BJ (cell line): Measurements from ENCODE around the gene MAN1B1. TPM values are rescaled to one million over a fixed set of nuclear protein-coding genes. Genes with fewer than 3 reads are reported as not detected.
A peak's percentile ranks its signal among the peaks of the same experiment; 100 is the strongest.

ENCODE experiments used
- CTCF ChIA-PET: fragments of 350-600 bp; formaldehyde crosslinking; extraction: SDS; loops from one replicate; lab custom pipeline; 2021; ENCODE audit warnings: antibody characterized with exemption, inconsistent platforms; lab: Yijun Ruan, JAX
- POLR2A ChIA-PET: fragments of 300-600 bp; sonication (Branson Sonifier 250); formaldehyde crosslinking; extraction: SDS; loops from one replicate; lab custom pipeline; 2021; ENCODE audit warnings: antibody characterized with exemption; lab: Charles Lee
- DNase-seq: peaks from one replicate; pipeline ENCODE4 v3.0.0-alpha.2; 2011; ENCODE audit warnings: low read depth
- H3K27me3 ChIP-seq: 2 replicates; pipeline ENCODE4 v1.6.0; 2011; ENCODE audit warnings: low read length; ENCODE audit not compliant: control insufficient read depth, insufficient read depth
- H3K36me3 ChIP-seq: 2 replicates; pipeline ENCODE4 v1.5.1; 2011; ENCODE audit warnings: low read length; ENCODE audit not compliant: control insufficient read depth, insufficient read depth
- H3K4me3 ChIP-seq: 2 replicates; pipeline ENCODE4 v1.5.1; 2011; ENCODE audit warnings: low read depth, mild to moderate bottlenecking, control low read depth, low read length
- CTCF ChIP-seq: IDR thresholded peaks from 2 replicates; pipeline ENCODE4 v1.5.1; 2011; ENCODE audit warnings: low read depth, mild to moderate bottlenecking, control low read depth, inconsistent platforms, low read length, moderate library complexity; ENCODE audit not compliant: insufficient read depth
- polyA plus RNA-seq: library from polyadenylated mRNA; depleted of rRNA; stranded (reverse); fragments of >200 nt; gene quantifications from 2 replicates; pipeline ENCODE4 v1.2.3, GENCODE V29; 2011

Gene MAN1B1
- polyA plus RNA-seq, 1 experiment = 80.0 TPM

GRCh38 chr9:137082925-137083290, 3.9 kb upstream of the MAN1B1 start:
- peaks cover 29% of the 10 kb centered on the region for H3K36me3 ChIP-seq
- TF ChIP-seq CTCF = no peak
- DNase-seq = no peak
- no peak overlapping the region for H3K4me3 ChIP-seq
- POLR2A ChIA-PET = no interaction called here
- H3K27me3 ChIP-seq = no peaks in the 10 kb centered on the region
- CTCF ChIA-PET = interaction anchor here (0.9 to 1.7 kb wide), 4 partner anchors 11 to 145 kb away, joined by 3 to 9 read pairs (median 4); partner anchors contain the start of gene RNF224

- H3K36me3 ChIP-seq = peaks cover 29% of the 10 kb centered on the region
- no peak overlapping the region for H3K4me3 ChIP-seq
- no peaks in the 10 kb centered on the region for H3K27me3 ChIP-seq
- no peak for TF ChIP-seq CTCF
- ChIA-PET CTCF (interaction anchor here (0.6 to 1.7 kb wide), 7 partner anchors 12 to 213 kb away, joined by 3 to 9 read pairs (median 4); partner anchors contain the start of genes RNF224 and SAPCD2), POLR2A (no interaction called here)
- peak; percentile 80 for DNase-seq
These were observed 3.3 kb upstream of the MAN1B1 start for GRCh38 chr9:137083394-137084004.

- CTCF ChIA-PET = interaction anchor here (1.2 kb wide), 1 partner anchor 14 kb away, joined by 3 read pairs; the partner anchor contains the start of gene SAPCD2
- POLR2A ChIA-PET = interaction anchor here (0.6 kb wide), 1 partner anchor 36 kb away, joined by 4 read pairs; no protein-coding TSS in a partner anchor
- Histone ChIP-seq H3K36me3 (peaks cover 24% of the 10 kb centered on the region), H3K27me3 (no peaks in the 10 kb centered on the region), H3K4me3 (no peak overlapping the region)
- DNase-seq = no peak
- no peak for TF ChIP-seq CTCF
These were observed 2.3 kb upstream of the MAN1B1 start for GRCh38 chr9:137084526-137084925.

GRCh38 chr9:137085920-137086530, 760 bp upstream of the MAN1B1 start:
- ChIA-PET CTCF (interaction anchor here (0.8 to 3.3 kb wide), 7 partner anchors 10 to 149 kb away, joined by 3 to 10 read pairs (median 7); partner anchors contain the start of genes NPDC1 and SAPCD2), POLR2A (no interaction called here)
- DNase-seq = no peak
- Histone ChIP-seq H3K27me3 (no peaks in the 10 kb centered on the region), H3K36me3 (peaks cover 18% of the 10 kb centered on the region), H3K4me3 (peak overlapping the region; percentile 64)
- TF ChIP-seq CTCF = no peak

GRCh38 chr9:137087409-137087925, 682 bp downstream of the MAN1B1 start:
- Histone ChIP-seq H3K36me3 (peaks cover 10% of the 10 kb centered on the region), H3K4me3 (peak overlapping the region; percentile 64), H3K27me3 (no peaks in the 10 kb centered on the region)
- TF ChIP-seq CTCF = no peak
- ChIA-PET CTCF (interaction anchor here (1.1 to 3.3 kb wide), 6 partner anchors 9 to 58 kb away, joined by 3 to 10 read pairs (median 7); partner anchors contain the start of gene NPDC1), POLR2A (interaction anchor here (0.7 to 1.0 kb wide), 2 partner anchors 10 to 18 kb away, joined by 3 to 4 read pairs; no protein-coding TSS in a partner anchor)
- no peak for DNase-seq
